AG20443 (cell line): ENCODE results near the gene SH2B2.
"Not testable (repeated sequence)": the region's sequence is repeated elsewhere in the genome, so short reads cannot be mapped to it uniquely, and the experiment has no call there.

ENCODE experiments used
- DNase-seq: peaks from one replicate; pipeline ENCODE4 v3.0.0; 2012; ENCODE audit warnings: low spot score, mixed read lengths

The SH2B2 gene

GRCh38 chr7:102287111-102287980 is 678 bp downstream of the SH2B2 start:
- peak; percentile 69 for DNase-seq

- DNase-seq, result no peak
Measured at GRCh38 chr7:102287981-102288278, 1.3 kb downstream of the SH2B2 start.

- no peak for DNase-seq
Measured at GRCh38 chr7:102288285-102288930, 1.7 kb downstream of the SH2B2 start.

- DNase-seq, result no peak
Measured at GRCh38 chr7:102289057-102289456, 2.4 kb downstream of the SH2B2 start.

- DNase-seq, result no peak
Measured at GRCh38 chr7:102291056-102291915, 4.6 kb downstream of the SH2B2 start.

GRCh38 chr7:102291916-102292267 is 5.2 kb downstream of the SH2B2 start:
- DNase-seq, result no peak

GRCh38 chr7:102292813-102293798 is 6.4 kb downstream of the SH2B2 start:
- peak; percentile 56 for DNase-seq

- no peak for DNase-seq
Measured at GRCh38 chr7:102294589-102294988, 7.9 kb downstream of the SH2B2 start.

- no peak for DNase-seq
Measured at GRCh38 chr7:102295346-102296178, 8.9 kb downstream of the SH2B2 start.

- DNase-seq, result no peak
Measured at GRCh38 chr7:102296179-102296438, 9.4 kb downstream of the SH2B2 start.

- DNase-seq, result no peak
Measured at GRCh38 chr7:102296514-102296913, 9.8 kb downstream of the SH2B2 start.

GRCh38 chr7:102297487-102298218 is 11.0 kb downstream of the SH2B2 start:
- no peak for DNase-seq

GRCh38 chr7:102300643-102301221 is 14.1 kb downstream of the SH2B2 start:
- DNase-seq, result no peak

GRCh38 chr7:102301367-102301766 is 14.7 kb downstream of the SH2B2 start:
- not testable (repeated sequence) for DNase-seq

GRCh38 chr7:102302025-102302424 is 15.4 kb downstream of the SH2B2 start:
- DNase-seq, result no peak

GRCh38 chr7:102303669-102304422 is 17.2 kb downstream of the SH2B2 start:
- DNase-seq, result no peak

GRCh38 chr7:102304668-102305067 is 18.0 kb downstream of the SH2B2 start:
- no peak for DNase-seq

GRCh38 chr7:102305414-102306268 is 19.0 kb downstream of the SH2B2 start:
- DNase-seq, result no peak
